IMR-90 (cell line): ENCODE data around the gene UMODL1. TPM values are rescaled to one million over a fixed set of nuclear protein-coding genes. Genes with fewer than 3 reads are reported as not detected.

Experiments used
- ATAC-seq: fragments of 200-7000 bp; cut with Tn5 transposase; 2 replicates; pipeline ENCODE4 v1.9.1; 2020; ENCODE audit warnings: low read depth, mild to moderate bottlenecking, moderate library complexity
- BruUV-seq: library from RNA; stranded (reverse); fragments of 400-500 nt; replicated peaks from 2 replicates; lab custom pipeline; 2021; lab: Mats Ljungman, UMichigan
- CTCF ChIA-PET: fragments of 300-600 bp; formaldehyde crosslinking; extraction: SDS; loops from one replicate; lab custom pipeline; 2021; ENCODE audit warnings: antibody characterized with exemption; lab: Yijun Ruan, JAX
- POLR2A ChIA-PET: fragments of 300-600 bp; sonication (Branson Sonifier 250); formaldehyde crosslinking; loops from one replicate; lab custom pipeline; 2022; ENCODE audit warnings: antibody characterized with exemption; ENCODE audit not compliant: unreplicated experiment; lab: Charles Lee
- DNase-seq: peaks from one replicate; pipeline ENCODE4 v3.0.0; 2013
- H2AFZ ChIP-seq: replicated peaks from 2 replicates; pipeline ENCODE3; 2013; ENCODE audit warnings: low read length, mild to moderate bottlenecking; ENCODE audit not compliant: poor library complexity
- H2AK5ac ChIP-seq: 2 replicates; pipeline ENCODE4 v1.6.1; 2013; ENCODE audit warnings: low read depth, low read length, inconsistent platforms
- H2AK9ac ChIP-seq: replicated peaks from 2 replicates; pipeline ENCODE3; 2013; ENCODE audit warnings: mild to moderate bottlenecking, low read depth, low read length, moderate library complexity; ENCODE audit not compliant: poor library complexity
- H2BK120ac ChIP-seq: 2 replicates; pipeline ENCODE4 v1.6.1; 2013; ENCODE audit warnings: low read depth, low read length, inconsistent platforms
- H2BK15ac ChIP-seq: 3 replicates; pipeline ENCODE4 v1.6.1; 2013; ENCODE audit warnings: low read depth, low read length, inconsistent platforms
- H2BK20ac ChIP-seq: 2 replicates; pipeline ENCODE4 v1.6.1; 2013; ENCODE audit warnings: low read depth, mild to moderate bottlenecking, inconsistent platforms, low read length, moderate library complexity
- H2BK5ac ChIP-seq: 2 replicates; pipeline ENCODE4 v1.6.1; 2013; ENCODE audit warnings: mild to moderate bottlenecking, low read depth, low read length, inconsistent platforms; ENCODE audit not compliant: poor library complexity, severe bottlenecking
- H3K14ac ChIP-seq: replicated peaks from 2 replicates; pipeline ENCODE4 v1.6.1; 2013; ENCODE audit warnings: low read depth, low read length, inconsistent platforms
- H3K18ac ChIP-seq: 2 replicates; pipeline ENCODE4 v1.6.1; 2013; ENCODE audit warnings: low read depth, low read length, control low read depth
- H3K23ac ChIP-seq: 2 replicates; pipeline ENCODE4 v1.6.1; 2013; ENCODE audit warnings: low read depth, low read length, inconsistent platforms
- H3K27ac ChIP-seq: 2 replicates; pipeline ENCODE4 v1.5.1; 2013; ENCODE audit warnings: mild to moderate bottlenecking, control low read depth, low read length; ENCODE audit not compliant: insufficient read depth
- H3K27me3 ChIP-seq: 2 replicates; pipeline ENCODE4 v1.6.1; 2013; ENCODE audit warnings: low read length; ENCODE audit not compliant: control insufficient read depth, insufficient read depth
- H3K36me3 ChIP-seq: 2 replicates; pipeline ENCODE4 v1.6.1; 2013; ENCODE audit warnings: low read length, mixed read lengths; ENCODE audit not compliant: control insufficient read depth, insufficient read depth
- H3K4ac ChIP-seq: 2 replicates; pipeline ENCODE4 v1.6.1; 2013; ENCODE audit warnings: low read depth, low read length, inconsistent platforms
- H3K4me1 ChIP-seq: 2 replicates; pipeline ENCODE4 v1.6.1; 2013; ENCODE audit warnings: low read length, mixed read lengths; ENCODE audit not compliant: control insufficient read depth, insufficient read depth
- H3K4me2 ChIP-seq: 2 replicates; pipeline ENCODE4 v1.6.1; 2013; ENCODE audit warnings: low read depth, mild to moderate bottlenecking, control low read depth, low read length, moderate library complexity
- H3K4me3 ChIP-seq: 2 replicates; pipeline ENCODE4 v1.5.1; 2013; ENCODE audit warnings: low read depth, mild to moderate bottlenecking, control low read depth, low read length, moderate library complexity; ENCODE audit not compliant: insufficient read depth
- H3K56ac ChIP-seq: 2 replicates; pipeline ENCODE4 v1.6.1; 2013; ENCODE audit warnings: low read length, inconsistent platforms; ENCODE audit not compliant: insufficient read depth; ENCODE audit errors: extremely low read depth
- H3K79me1 ChIP-seq, 2 experiments: 2 replicates each; pipeline ENCODE4 v1.6.1; 2013; ENCODE audit warnings: low read length in 2 of 2, inconsistent platforms in 1 of 2, low read depth in 1 of 2
- H3K9ac ChIP-seq: 2 replicates; pipeline ENCODE4 v1.6.1; 2013; ENCODE audit warnings: low read depth, low read length, control low read depth
- H3K9me1 ChIP-seq: 2 replicates; pipeline ENCODE4 v1.6.1; 2013; ENCODE audit warnings: low read length, inconsistent platforms; ENCODE audit not compliant: insufficient read depth
- H3K9me3 ChIP-seq: 2 replicates; pipeline ENCODE4 v1.6.1; 2013; ENCODE audit warnings: low read length; ENCODE audit not compliant: control insufficient read depth, insufficient read depth
- H4K20me1 ChIP-seq: 2 replicates; pipeline ENCODE4 v1.6.1; 2013; ENCODE audit warnings: low read length, inconsistent platforms; ENCODE audit not compliant: insufficient read depth
- H4K5ac ChIP-seq: 2 replicates; pipeline ENCODE4 v1.6.1; 2013; ENCODE audit warnings: mild to moderate bottlenecking, low read depth, low read length, control low read depth
- H4K8ac ChIP-seq, 2 experiments: 2 replicates each; pipeline ENCODE4 v1.6.1; 2013; ENCODE audit warnings: low read depth in 2 of 2, low read length in 2 of 2, control low read depth in 1 of 2, inconsistent platforms in 1 of 2
- H4K91ac ChIP-seq: 2 replicates; pipeline ENCODE4 v1.6.1; 2013; ENCODE audit warnings: low read depth, low read length, inconsistent platforms; ENCODE audit not compliant: insufficient read depth
- BHLHE40 ChIP-seq: fragments of 150-350 bp; IDR thresholded peaks from 2 replicates; pipeline ENCODE4 v1.6.1; 2016; ENCODE audit warnings: mild to moderate bottlenecking, low read depth, low read length
- CEBPB ChIP-seq: IDR thresholded peaks from 2 replicates; pipeline ENCODE4 v1.6.1; 2012; ENCODE audit warnings: low read depth, low read length, improper control_type of control experiment
- CHD1 ChIP-seq: IDR thresholded peaks from 2 replicates; pipeline ENCODE4 v1.6.1; 2012; ENCODE audit warnings: low read depth, low read length, improper control_type of control experiment
- FOS ChIP-seq: fragments of 150-350 bp; IDR thresholded peaks from 2 replicates; pipeline ENCODE4 v1.6.1; 2016; ENCODE audit warnings: low read depth, low read length
- MAFK ChIP-seq: IDR thresholded peaks from 2 replicates; pipeline ENCODE4 v1.6.1; 2012; ENCODE audit warnings: low read depth, low read length, improper control_type of control experiment
- MAZ ChIP-seq: IDR thresholded peaks from 2 replicates; pipeline ENCODE4 v1.6.1; 2012; ENCODE audit warnings: low read depth, mild to moderate bottlenecking, low read length, improper control_type of control experiment, moderate library complexity, borderline replicate concordance
- MXI1 ChIP-seq: IDR thresholded peaks from 2 replicates; pipeline ENCODE4 v1.6.1; 2012; ENCODE audit warnings: low read depth, mild to moderate bottlenecking, low read length, moderate library complexity, borderline replicate concordance
- NFE2L2 ChIP-seq: fragments of 150-350 bp; IDR thresholded peaks from 2 replicates; pipeline ENCODE4 v1.6.1; 2016; ENCODE audit warnings: low read depth, mild to moderate bottlenecking, low read length
- POLR2A ChIP-seq: IDR thresholded peaks from 2 replicates; pipeline ENCODE4 v1.6.1; 2012; ENCODE audit warnings: mild to moderate bottlenecking, low read depth, low read length
- RAD21 ChIP-seq: IDR thresholded peaks from 2 replicates; pipeline ENCODE4 v1.6.1; 2012; ENCODE audit warnings: low read length, improper control_type of control experiment
- RCOR1 ChIP-seq: IDR thresholded peaks from 2 replicates; pipeline ENCODE4 v1.6.1; 2012; ENCODE audit warnings: mild to moderate bottlenecking, low read length, improper control_type of control experiment; ENCODE audit not compliant: insufficient replicate concordance
- RFX5 ChIP-seq: IDR thresholded peaks from 2 replicates; pipeline ENCODE4 v1.8.0; 2012; ENCODE audit warnings: low read depth, mild to moderate bottlenecking, low read length, moderate library complexity
- SMC3 ChIP-seq: fragments of 150-350 bp; IDR thresholded peaks from 2 replicates; pipeline ENCODE4 v1.6.1; 2016; ENCODE audit warnings: low read depth, mild to moderate bottlenecking, antibody characterized with exemption, low read length, moderate library complexity
- USF2 ChIP-seq: fragments of 150-350 bp; IDR thresholded peaks from 2 replicates; pipeline ENCODE4 v1.6.1; 2017; ENCODE audit warnings: mild to moderate bottlenecking, antibody characterized with exemption, low read length, low read depth
- WGBS, 2 experiments: methylation state at CpG; one replicate each; pipeline versions ENCODE4 v1.1.5 to v1.1.7; 2013; ENCODE audit warnings: missing lambda C conversion rate in 2 of 2; ENCODE audit not compliant: insufficient read length in 1 of 2; ENCODE audit errors: extremely low coverage in 2 of 2; 5-methylcytosine and 5-hydroxymethylcytosine counted together
- dilution Hi-C: fragments of 300-500 bp; cut with HindIII; formaldehyde crosslinking; loops from one replicate; pipeline ENCODE4 v1.14.3; 2018; ENCODE audit warnings: low sequenced_read_pairs; ENCODE audit not compliant: unreplicated experiment
- in situ Hi-C: fragments of 300-500 bp; cut with MboI; formaldehyde crosslinking; loops from 3 replicates; pipeline ENCODE4 v1.14.3; 2019; ENCODE audit warnings: low sequenced_read_pairs, inconsistent platforms, mixed read lengths
- intact Hi-C: fragments of 100-400 bp; cut with micrococcal nuclease; formaldehyde crosslinking; loops from 2 replicates; pipeline ENCODE4 v1.10.0; 2022
- polyA plus RNA-seq, 3 experiments: library from polyadenylated mRNA; depleted of rRNA; stranded (reverse); fragments of >200 nt; gene quantifications; 2 replicates each; pipeline ENCODE4 v1.2.3, GENCODE V29; 2012; ENCODE audit warnings: low replicate concordance in 1 of 3
- total RNA-seq: library from RNA; depleted of rRNA; stranded (reverse); fragments of >200 nt; gene quantifications from 2 replicates; pipeline ENCODE4 v1.2.3, GENCODE V29; 2012
- TF ChIP-seq, protein P1 (sequence below): conservative IDR thresholded peaks from 2 replicates; pipeline ENCODE4 v1.5.1; 2012; ENCODE audit warnings: mild to moderate bottlenecking, low read depth, low read length, improper control_type of control experiment
- TF ChIP-seq, protein P2 (sequence below): fragments of 150-350 bp; IDR thresholded peaks from 2 replicates; pipeline ENCODE4 v1.6.1; 2016; ENCODE audit warnings: low read depth, mild to moderate bottlenecking, low read length, moderate library complexity, borderline replicate concordance

Gene UMODL1
- total and polyA plus RNA-seq, 2 of the 4 experiments (the other 2 are of a cell fraction) = 0.02 TPM; not detected in 1

DNA sequence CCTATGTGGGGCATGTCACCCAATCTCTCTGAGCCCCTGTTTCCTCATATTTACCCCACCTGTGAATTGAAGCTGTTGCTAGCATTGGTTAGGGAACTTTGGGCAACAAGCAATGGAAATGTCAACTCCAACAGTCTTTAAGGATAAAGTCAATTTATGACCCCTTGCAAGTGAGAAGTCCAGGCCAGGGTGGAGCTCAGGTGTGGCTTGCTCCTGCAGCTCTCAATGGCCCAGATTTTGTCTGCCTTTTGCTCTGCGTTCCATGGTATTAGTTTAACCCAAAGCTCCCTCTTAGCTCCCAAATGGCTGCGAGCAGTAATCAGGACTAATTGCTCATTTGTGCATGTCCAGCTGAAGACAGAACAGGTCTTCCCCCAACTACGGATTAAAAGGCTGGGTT lies 77.5 kb downstream of the UMODL1 start:
- ChIA-PET POLR2A (no interaction called here), CTCF (no interaction called here)
- in situ Hi-C loops (loop anchor here (10.0 kb wide), 1 partner anchor 426 kb away; no protein-coding TSS in a partner anchor), dilution Hi-C loops (no loop called here), intact Hi-C loops (loop anchor here (10.0 kb wide), 2 partner anchors 426 to 666 kb away; no protein-coding TSS in a partner anchor)
- no peaks in the 10 kb centered on the region for H3K4me1 ChIP-seq
- H3K27me3 ChIP-seq = peaks cover 49% of the 10 kb centered on the region
- no peak overlapping the region for H3K18ac ChIP-seq
- no peak overlapping the region for H4K5ac ChIP-seq
- H2AK5ac ChIP-seq = no peak overlapping the region
- no peak for TF ChIP-seq MAFK
- TF ChIP-seq MXI1 = no peak
- TF ChIP-seq FOS = no peak
- TF ChIP-seq SMC3 = no peak
- no peak for TF ChIP-seq USF2
- TF ChIP-seq MAZ = no peak
- no peak for TF ChIP-seq POLR2A
- no peak for TF ChIP-seq RFX5
- TF ChIP-seq RAD21 = no peak
- TF ChIP-seq, protein P1, sequence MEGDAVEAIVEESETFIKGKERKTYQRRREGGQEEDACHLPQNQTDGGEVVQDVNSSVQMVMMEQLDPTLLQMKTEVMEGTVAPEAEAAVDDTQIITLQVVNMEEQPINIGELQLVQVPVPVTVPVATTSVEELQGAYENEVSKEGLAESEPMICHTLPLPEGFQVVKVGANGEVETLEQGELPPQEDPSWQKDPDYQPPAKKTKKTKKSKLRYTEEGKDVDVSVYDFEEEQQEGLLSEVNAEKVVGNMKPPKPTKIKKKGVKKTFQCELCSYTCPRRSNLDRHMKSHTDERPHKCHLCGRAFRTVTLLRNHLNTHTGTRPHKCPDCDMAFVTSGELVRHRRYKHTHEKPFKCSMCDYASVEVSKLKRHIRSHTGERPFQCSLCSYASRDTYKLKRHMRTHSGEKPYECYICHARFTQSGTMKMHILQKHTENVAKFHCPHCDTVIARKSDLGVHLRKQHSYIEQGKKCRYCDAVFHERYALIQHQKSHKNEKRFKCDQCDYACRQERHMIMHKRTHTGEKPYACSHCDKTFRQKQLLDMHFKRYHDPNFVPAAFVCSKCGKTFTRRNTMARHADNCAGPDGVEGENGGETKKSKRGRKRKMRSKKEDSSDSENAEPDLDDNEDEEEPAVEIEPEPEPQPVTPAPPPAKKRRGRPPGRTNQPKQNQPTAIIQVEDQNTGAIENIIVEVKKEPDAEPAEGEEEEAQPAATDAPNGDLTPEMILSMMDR = no peak
- TF ChIP-seq CEBPB = no peak
- TF ChIP-seq CHD1 = no peak
- no peak for TF ChIP-seq RCOR1
- TF ChIP-seq BHLHE40 = no peak
- TF ChIP-seq, protein P2, sequence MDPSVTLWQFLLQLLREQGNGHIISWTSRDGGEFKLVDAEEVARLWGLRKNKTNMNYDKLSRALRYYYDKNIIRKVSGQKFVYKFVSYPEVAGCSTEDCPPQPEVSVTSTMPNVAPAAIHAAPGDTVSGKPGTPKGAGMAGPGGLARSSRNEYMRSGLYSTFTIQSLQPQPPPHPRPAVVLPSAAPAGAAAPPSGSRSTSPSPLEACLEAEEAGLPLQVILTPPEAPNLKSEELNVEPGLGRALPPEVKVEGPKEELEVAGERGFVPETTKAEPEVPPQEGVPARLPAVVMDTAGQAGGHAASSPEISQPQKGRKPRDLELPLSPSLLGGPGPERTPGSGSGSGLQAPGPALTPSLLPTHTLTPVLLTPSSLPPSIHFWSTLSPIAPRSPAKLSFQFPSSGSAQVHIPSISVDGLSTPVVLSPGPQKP = no peak
- no peak for TF ChIP-seq NFE2L2
- no TSS peak for BruUV-seq
- H4K20me1 ChIP-seq = no peaks in the 10 kb centered on the region; the same call in 1 of the 2 replicates
- no peak for ATAC-seq
- no peak overlapping the region for H3K4ac ChIP-seq
- no peak for DNase-seq
- 71% methylated on average over 2 of the region's 3 CpGs; no CpG with 5 or more reads in 1 of the 2 experiments for WGBS, 2 experiments
- H3K79me1 ChIP-seq = no peaks in the 10 kb centered on the region
- H2BK5ac ChIP-seq = no peak overlapping the region
- H4K8ac ChIP-seq = no peak overlapping the region
- no peak overlapping the region for H3K27ac ChIP-seq
- H2BK20ac ChIP-seq = no peak overlapping the region
- H2BK120ac ChIP-seq = no peak overlapping the region
- no peak overlapping the region for H2AFZ ChIP-seq
- H2AK9ac ChIP-seq = no peak overlapping the region
- no peak overlapping the region for H3K56ac ChIP-seq
- no peak overlapping the region for H4K91ac ChIP-seq
- H3K4me3 ChIP-seq = no peak overlapping the region
- H3K9me1 ChIP-seq = no peaks in the 10 kb centered on the region
- H3K9ac ChIP-seq = no peak overlapping the region
- H2BK15ac ChIP-seq = no peak overlapping the region
- no peak overlapping the region for H3K23ac ChIP-seq
- H3K9me3 ChIP-seq = no peaks in the 10 kb centered on the region
- H3K14ac ChIP-seq = no peak overlapping the region
- H3K36me3 ChIP-seq = no peaks in the 10 kb centered on the region
- H3K4me2 ChIP-seq = no peak overlapping the region
